ENCODE results near the gene REV1.
A peak's percentile ranks its signal among the peaks of the same experiment; 100 is the strongest.
"Not testable (repeated sequence)": the region's sequence is repeated elsewhere in the genome, so short reads cannot be mapped to it uniquely, and the experiment has no call there.

REV1 gene

DNA sequence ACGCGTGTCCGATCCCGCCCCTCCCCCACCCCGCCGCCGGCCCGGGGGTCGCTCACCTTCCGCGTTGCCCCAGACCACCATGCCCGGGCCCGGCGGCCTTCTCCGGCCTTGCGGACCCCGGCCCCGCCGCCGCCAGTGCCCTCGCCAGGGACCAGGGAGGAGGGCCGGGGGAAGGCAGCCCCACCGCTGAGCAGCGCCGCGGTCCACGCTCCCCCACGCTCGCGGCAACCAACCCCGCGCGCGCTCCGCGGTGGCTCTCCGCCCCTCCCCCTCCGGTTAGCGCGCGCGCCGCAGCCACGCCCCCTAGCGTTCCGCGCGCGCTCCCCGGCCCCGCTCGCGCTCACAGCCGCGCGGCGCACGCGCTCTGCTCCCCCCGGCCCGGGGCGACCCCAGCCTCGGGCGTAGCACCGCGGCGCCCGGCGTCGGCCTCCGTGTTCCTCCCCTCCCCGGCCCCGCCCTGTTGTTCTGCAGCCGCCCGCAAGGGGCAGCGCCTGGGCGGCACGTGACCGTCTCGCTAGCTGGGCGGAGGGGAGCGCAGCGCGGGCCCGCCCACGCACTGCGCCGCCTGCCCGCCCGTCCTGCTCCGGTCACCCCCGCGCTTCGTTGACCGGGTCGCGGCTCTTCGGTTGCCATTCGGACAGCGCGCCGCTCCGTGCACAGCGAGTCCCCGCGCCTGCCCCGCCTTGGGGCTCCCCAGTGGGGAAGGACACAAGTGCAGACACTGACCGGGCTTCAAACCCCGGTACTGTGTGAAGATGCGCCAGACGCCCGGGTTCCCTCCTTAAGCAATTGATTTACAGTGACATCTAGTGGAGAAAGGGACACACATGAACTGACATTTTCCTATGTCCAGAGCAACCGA, at the start of gene REV1:
TSS of gene REV1 (minus strand) at position 257 of the 862 bp plus-strand sequence. CDS start 25,042 bp downstream, outside the sequence.
- peak; percentile 88 for DNase-seq (ENCODE audit: low read depth)

DNA sequence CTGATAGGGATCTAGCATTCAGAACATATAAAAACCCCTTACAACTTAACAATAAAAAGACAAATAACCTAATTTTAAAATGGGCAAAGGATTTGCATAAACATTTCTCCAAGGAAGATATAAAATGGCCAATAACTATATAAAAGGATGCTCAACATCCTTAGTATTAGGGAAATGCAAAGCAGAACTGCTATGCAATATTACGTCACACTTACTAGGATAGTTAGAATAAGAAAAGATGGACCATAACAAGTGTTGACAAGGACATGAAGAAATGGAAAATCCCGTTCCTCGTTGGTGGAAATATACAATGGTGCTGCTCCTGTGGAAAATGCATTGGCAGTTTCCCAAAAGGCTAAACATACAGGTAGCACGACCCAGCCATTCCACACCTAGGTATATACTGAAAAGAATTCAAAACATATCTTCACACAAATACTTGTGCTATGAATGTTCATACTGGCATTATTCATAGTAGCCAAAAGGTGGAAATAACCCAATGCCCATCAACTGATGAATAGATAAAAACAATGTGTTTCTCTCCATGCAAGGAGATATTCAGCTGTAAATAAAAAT, 48.2 kb upstream of the REV1 start:
- DNase-seq (ENCODE audit: low read depth): no peak

DNA sequence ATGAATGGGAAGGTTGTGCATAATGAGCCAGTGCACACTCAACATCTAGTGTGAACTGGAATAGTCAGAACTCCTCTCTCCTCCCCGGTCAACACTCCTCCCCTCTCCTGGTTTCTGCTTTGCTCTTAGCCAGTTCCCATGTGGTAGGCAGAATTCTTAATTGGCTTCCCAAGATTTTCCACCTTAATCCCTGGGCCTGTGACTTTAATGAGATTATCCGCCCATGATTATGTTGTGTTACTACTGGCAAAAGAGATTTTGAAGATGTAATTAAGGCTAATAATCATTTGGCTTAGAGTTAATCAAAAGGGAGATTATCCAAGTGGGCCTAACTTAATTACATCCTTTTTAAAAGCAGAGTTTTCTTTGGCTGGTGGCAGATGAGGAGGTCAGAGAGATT, 34.2 kb upstream of the REV1 start:
- no peak for DNase-seq (ENCODE audit: low read depth)

DNA sequence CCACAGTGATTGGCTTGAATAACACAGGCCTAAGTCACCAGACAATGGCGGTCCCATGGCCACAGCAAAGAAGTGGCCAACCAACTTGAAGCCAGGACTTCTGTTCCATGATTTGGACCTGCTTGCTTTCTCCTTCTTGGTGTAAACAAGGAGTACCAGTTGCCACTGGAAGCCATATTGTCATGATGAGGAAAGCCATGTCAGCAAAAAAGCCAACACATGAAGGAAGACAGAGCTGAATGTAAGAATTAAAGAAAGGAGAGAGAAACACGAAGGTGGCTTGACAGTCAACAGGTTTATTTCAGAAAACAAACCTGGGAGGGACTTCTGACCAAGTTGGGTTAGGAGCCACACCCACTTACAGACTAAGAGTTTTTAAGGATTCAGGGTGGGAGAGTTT, 32.3 kb upstream of the REV1 start:
- no peak for DNase-seq (ENCODE audit: low read depth)

DNA sequence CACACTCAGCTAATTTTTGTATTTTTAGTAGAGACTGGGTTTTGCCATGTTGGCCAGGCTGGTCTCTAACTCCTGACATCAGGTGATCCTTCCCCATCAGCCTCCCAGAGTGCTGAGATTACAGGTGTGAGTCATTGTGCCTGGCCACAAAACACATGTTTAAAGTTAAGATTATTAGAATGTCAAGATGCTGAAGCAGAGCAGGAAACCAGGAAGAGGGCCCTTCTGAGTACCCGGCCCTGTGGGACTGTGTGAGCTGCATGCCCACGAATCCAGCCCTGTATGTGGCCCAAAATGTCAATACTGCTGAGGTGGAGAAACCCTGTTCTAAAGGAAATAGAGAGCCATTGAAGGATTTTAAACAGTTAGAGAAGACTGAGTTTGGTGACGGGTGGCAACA, 31.0 kb upstream of the REV1 start:
- no peak for DNase-seq (ENCODE audit: low read depth)

DNA sequence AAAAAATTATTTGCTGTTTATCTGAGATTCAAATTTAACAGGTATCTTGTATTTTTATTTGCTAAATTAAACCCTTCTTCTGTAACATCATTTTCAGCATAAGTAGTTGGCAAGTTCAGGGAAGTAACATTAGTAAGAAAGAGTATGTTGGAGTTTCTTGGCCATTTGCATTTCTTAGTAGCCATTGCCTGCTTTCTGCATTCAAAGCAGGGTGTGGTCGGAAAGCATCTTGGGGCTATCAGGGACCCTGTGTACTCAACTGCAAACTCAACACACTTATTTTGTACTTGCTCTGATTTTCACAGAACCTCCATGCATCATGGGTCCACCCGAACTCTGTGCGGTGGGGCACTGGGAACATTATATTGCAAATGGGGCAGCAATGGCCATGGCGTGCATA, 30.4 kb upstream of the REV1 start:
- DNase-seq (ENCODE audit: low read depth): no peak

DNA sequence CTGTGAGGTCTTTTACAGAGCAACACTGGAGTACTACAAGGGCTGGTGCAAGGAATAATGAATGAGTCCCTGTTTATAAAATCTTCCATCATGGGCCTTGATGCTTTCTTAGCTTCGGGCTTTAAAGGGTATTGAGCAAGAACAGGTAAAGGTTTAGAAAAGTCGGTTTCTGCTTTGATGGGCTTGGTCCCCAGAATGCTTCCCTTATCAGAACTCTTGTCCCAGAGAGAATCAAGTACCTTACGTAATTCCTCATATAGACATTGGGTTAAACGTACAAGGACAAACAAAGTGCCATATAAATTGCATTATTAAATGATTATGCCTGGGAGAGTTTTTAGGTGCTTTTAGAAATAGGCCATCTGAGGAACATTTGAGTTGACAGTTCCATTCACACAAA, 24.5 kb upstream of the REV1 start:
- no peak for DNase-seq (ENCODE audit: low read depth)

DNA sequence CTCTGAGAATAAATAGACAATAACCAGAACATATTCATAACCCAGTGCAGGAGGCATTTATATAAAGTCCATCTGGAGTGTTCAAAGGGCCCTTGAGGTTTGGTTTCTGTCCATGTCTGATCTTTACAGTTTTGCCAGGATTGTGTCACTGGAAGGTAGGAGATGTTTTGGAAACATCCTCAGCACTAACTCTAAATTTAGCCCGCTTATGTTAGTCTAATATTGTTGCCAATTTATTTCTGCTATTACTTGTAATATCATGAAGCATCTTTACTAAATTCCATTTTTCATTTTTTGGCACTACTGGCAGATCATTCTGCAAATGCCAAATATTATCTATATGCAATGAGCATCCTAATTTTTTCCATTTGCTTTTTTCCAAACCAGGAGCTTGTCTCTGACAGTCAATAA, 22.4 kb upstream of the REV1 start:
- no peak for DNase-seq (ENCODE audit: low read depth)

DNA sequence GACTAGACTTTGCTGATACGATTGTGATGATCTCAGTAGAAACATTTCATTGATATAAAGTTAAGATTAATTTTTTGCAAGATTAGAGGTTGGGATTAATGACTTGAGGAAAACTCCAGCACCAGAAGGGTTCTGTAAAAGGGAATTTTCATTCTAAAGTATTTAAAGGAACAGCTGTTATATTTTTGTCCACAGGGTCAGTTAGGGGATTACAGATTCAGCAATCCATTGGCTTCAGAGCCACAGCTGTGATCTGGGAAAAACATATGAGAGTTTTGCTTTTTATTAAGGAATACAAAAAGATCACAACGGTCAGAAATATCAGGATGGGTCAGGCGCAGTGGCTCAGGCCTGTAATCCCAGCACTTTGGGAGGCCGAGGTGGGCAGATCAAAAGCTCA, 19.6 kb upstream of the REV1 start:
- DNase-seq (ENCODE audit: low read depth): no peak

DNA sequence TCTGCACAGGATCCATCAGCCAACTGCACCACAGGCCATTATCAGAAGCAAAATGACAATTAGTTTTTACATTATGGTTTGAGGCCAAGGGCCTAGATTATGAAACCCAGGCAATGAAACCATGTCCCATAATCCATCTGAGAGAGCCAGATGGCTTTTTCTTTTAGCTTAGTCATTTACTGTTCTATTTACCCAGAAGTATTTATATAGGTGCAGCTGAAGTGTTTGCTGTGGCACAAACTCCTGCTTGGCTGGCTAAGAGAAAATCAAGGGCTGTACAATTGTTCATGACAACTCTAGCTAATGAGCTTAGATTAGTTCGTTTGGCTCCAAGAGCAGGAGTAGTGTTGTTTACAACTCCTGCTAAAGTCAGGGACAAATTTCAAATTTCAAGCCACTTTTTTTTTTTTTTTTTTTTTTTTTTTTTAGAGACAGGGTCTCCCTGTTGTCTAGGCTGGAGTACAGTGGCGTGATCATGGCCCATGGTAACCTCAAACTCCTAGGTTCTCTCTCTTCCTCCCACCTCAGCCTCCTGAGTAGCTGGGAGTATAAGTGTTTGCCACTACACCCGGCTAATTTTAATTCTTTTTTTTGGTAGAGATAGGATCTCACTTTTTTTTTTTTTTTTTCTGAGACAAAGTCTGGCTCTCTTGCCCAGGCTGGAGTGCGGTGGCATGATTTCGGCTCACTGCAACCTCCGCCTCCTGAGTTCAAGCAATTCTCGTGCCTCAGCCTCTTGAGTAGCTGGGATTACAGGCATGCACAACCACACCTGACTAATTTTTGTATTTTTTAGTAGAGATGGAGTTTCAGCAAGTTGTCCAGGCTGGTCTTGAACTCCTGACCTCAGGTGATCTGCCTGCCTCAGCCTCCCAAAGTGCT, 18.4 kb upstream of the REV1 start:
- DNase-seq (ENCODE audit: low read depth): no peak

DNA sequence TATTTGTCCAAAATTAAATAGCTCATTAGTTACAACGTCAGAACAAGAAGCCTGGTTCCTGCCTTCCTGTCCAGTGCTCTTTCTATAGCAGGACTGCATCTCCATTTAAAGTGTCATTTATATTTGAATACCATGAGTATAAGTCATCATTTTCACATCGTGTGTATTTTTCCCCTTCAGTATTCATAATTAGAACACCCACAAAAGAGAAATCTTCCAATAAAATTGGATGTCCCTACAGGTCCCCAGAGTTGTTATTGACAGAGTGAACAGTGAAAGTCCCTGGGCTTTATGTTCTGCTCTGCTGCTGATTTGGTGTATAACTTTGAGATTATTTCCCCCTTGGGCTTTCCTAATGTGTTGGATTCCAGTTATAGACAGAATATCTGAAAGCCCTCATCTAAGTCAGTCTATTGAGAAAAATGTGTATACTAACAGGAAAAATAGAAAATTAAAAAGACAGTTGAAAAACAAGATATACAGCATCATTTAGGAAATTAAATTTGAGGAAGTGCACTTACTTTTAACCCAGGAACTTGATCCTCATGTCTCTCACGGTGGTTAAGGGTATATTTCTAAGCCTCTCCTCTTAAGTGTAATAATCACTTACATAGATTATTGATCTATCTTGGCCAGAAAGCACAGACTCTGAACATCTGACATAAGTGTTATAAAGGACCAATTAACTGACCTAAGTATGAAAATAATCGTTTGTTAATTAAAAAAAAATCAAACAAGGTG, 15.2 kb upstream of the REV1 start:
- DNase-seq (ENCODE audit: low read depth): no peak

DNA sequence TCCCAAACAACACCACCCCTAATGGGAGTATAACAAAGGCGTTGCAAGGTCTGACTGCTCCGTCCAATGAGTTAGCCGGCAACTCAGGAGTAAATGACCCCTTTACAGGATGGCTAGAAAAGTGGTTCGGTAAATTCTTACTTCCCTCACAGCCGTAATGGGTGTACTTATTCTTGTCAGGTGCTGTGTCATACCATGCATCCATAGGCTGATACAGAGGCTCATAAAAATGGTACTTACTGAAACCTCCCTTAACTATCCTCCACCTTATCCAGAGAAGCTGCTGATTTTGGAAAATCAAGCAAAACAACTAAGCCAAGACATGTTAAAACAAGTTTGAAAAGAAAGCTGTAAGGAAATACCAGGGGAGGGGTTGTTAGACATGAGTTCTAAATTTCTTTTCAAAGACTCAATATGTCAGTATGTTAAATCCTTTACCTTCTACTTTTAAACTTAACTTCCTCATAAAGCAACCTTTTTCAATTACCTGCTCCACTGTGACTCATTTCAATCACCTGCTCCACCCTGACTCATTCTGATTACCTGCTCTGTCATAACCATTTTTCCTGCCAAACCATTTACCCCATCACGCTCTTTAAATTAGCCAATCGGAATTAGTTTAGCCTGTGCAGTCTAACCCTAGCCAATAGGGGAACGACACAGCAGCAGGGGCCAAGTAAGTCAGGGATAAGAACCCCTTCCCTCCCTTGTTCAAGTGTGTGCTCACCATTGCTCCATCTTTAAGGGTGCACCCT, 14.0 kb upstream of the REV1 start:
- not testable (repeated sequence) for DNase-seq (ENCODE audit: low read depth)

DNA sequence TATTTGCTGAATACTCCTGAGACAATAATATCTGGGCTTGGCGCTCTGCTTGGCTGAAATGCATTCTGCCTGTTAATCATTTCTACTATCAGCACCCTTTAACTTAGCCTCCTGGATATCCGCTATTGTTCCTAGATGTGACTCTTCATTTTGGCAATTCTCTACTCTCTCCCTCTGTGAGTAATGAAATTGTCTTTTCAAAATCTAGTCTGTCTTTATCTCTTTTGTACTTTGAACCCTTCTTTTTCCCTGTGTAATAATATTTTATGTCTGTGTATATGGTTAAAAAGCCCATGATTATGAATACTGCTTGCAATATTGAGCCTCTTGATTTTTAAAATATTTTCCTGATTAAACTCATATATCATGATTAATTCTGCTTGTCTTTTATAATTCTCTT, 6.2 kb upstream of the REV1 start:
- DNase-seq (ENCODE audit: low read depth): no peak

DNA sequence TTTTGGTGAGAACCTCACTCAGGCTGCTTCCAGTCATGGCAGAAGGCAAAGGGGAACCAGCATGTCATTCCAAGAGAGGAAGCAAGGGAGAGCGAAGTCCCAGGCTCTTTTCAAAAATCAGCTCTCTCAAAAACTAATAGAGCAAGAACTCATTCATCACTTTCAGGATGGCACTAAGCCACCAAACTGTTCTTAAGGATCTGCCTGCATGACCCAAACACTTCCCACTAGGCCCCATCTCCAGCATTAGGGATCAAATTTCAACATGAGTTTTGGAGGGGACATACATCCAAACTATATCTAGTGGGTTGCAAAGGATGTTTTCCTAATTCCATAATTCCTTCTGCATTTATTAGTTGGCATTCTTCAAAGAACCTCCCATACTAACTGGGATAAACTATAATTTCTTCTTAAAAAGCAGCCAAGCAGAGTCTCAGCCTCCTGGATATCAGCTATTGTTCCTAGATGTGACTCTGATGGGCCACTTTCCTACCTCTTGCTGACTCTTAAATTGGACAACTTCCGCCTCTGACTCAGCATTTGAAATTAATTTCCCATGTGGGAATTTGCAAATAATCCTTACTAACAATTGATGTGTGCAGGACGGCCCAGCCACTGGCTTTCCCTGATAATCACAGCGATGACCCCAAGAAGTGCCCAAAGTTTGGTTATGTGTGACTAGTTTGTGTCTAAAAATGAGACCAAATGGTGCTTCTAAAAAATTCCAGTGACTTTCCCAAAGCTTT, 5.5 kb upstream of the REV1 start:
- DNase-seq (ENCODE audit: low read depth): no peak

DNA sequence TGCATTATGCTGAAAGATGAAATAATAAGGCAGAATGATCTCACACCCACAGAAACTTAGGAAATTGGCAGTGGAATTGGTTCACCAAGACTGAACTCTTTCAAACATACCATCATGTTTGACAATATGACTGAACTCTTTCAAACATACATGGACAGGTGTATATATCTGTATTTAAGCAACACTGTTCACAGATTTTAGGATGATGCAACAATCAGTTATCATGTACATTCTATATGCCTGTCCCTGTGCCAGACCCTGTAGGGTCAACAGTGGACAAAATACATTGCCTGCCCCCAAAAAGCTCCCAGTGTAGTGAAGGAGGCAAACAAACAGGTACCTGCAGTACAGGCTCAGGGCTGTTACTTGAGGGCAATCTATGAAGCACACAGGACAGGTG, 2.9 kb upstream of the REV1 start:
- DNase-seq (ENCODE audit: low read depth): no peak

DNA sequence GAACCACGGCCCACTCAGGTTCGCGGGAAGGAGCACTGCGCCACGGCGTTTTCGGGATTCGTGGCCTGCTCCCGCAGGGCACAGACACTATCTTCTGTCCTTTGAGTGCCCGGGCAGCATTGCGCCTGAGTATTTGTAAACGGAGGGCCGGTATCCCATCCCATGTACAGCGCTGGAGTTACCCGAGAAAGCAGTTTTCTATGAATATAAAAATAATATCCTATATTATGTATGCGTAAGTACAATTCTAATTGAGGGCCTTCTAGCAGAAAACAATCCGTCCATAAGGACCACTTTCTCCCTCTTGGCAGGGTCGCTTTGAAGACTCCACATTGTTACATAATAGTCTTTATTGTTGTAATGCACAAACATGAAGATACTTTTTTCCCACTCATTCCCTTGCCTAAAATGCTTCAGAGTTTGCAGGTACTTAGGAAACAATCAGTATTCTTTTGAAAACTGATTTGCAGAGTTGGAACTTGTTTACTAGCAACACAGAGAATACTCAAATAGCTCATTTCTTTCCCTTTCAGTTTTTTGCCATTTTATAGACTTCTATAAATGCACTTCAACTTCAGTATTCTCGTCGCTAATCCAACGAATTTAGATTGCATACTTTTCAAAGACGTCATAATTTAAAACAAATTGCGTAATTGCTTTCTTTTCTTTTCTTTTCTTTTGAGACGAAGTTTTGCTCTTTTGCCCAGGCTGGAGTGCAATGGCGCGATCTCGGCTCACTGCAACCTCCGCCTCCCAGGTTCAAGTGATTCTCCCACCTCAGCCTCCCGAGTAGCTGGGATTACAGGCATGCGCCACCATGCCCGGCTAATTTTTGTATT, 1.0 kb upstream of the REV1 start:
- DNase-seq (ENCODE audit: low read depth): no peak

DNA sequence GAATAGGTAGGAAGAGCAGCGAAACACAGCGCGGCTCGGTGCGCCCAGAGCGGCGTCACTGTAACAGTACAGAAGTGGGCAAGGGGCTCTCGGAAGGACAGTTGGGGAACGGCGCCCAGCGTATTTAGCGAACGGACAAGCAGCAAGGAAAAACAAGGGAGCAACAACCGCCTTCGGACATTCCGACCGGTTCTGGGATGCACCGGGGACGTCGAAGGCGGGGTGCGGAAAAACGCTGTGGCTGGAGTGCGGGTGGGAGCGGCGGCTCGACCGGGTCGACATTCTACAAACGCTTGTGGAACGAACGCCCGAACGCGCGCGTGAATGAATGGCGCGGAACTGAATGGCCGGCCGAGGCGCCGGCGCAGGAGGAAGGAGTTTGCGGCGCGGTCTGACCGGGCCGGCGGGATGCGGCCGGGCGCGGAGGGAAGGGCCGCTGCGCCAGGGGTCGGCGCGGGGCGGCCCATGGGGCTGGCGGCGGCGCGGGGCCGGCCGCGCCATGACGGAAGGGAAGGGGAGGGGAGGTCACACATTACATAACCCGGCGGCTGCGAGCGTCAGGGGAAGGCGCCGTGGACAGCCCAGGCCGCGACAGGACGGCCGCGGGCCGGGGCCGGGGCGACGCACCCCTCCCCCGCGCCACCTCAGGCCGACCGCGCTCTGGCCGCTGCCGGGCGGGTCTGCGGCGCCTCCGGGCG, 605 bp downstream of the REV1 start:
- DNase-seq (ENCODE audit: low read depth): peak; percentile 8

DNA sequence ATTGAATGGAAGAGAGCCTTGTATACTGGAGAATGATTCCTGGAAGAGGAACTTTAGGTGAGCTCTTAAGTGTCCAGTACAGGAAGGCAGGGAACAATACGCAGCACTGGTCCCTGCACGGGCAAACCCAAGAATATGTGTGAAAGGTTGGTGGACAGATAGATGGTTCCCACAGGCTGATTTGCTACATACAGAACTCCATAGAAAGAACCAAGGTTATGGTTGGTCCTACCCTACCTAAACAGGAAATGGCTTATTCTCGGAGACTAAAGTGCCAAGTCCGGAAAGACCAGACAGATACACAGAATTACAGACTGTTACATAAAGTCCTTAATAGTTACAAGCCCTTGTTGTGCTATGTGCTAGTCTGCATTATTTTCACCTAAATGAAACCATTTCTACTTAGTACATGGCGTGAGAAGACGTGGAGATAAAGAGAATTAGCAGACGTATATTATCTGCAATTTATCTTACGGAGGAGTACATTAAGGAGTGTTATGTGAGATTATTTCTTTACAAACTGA, 1.2 kb downstream of the REV1 start:
- DNase-seq (ENCODE audit: low read depth): no peak

DNA sequence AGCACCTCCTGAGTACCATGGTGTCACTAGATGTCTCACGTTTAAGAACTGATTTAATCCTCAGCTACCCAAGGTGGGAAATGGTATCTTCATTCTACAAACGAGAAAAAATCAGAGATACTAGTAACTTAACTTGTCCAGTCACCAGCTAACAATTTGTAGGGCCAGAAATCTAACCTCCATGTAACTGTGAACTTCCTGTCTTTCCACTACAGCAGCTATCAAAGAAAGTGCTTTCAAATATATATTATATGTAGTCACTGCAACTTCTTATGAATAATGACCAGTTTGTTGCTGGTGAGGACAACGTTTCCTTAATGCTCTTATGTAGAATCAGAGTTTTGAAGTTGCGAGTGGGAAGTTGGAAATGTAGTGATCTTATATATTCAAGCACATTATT, 1.9 kb downstream of the REV1 start:
- no peak for DNase-seq (ENCODE audit: low read depth)
